Measurements from ENCODE around the gene PCNX2. TPM values are rescaled to one million over a fixed set of nuclear protein-coding genes. Genes with fewer than 3 reads are reported as not detected.

Gene PCNX2
- total RNA-seq, 3 donors from 2014 or later (not counting 1 experiment from before 2014, with no cell fraction given) = 12.9 to 25.8 (median 16.0) TPM

DNA sequence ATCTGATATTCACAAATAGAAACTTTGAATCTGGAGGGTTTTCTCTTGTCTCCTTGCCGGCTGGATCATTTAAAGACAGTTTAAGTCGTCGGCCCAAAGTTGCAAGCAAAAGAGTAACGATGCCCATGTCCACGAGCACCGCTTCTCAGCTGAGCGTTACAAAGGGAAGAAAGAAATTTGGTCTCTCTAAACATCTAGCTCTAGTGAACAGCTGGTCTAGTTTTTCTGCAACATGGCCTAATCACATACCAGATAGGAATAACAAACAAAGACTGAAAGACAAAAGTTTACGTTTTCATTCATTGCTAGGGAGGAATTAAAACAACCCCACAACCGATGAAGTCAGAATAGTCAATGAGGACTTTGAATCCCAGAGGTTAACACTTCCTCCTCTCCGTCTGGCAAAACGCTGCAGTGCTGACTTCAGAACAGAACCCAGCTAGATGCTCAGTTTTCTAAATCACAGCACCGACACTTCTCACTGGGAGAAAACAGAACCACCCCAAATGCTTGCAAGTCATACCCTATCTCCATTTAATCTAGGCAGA, 275.7 kb downstream of the PCNX2 start:
- no peak overlapping the region for H3K27ac ChIP-seq (ENCODE audit: low read length)
- H3K36me3 Mint-ChIP-seq = no peaks in the 10 kb centered on the region
- WGBS (ENCODE audit: insufficient coverage) = 95% methylated on average over 12 of the region's 12 CpGs

DNA sequence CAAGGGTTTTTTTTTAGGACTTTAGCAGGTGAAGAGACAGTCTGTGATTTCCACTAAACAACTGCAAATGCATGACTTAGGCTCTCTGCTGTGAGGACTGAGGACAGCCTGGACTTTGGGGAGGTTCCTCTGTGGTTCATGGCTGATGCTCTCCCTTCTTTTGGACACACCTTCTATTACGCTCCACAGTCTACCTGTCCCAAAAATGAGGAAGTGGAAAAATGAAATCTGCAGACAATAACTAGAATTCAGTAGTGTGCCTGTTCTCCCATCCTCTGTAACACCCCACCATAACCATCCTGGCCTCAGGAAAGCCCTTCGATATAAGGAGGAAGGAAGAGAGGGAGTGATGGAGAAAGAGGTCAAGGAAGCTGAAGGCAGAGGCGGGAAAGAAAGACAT, 276.4 kb downstream of the PCNX2 start:
- Histone ChIP-seq H3K27ac (ENCODE audit: low read length) (no peak overlapping the region), H3K9me3 (ENCODE audit: control insufficient read depth, insufficient read depth, low read length) (no peaks in the 10 kb centered on the region), H3K4me3 (ENCODE audit: low read length) (no peak overlapping the region), H3K36me3 (ENCODE audit: control insufficient read depth, insufficient read depth, low read length) (no peaks in the 10 kb centered on the region), H3K4me1 (ENCODE audit: control insufficient read depth, insufficient read depth, low read length) (no peaks in the 10 kb centered on the region), H3K27me3 (ENCODE audit: control insufficient read depth, insufficient read depth, low read length) (no peaks in the 10 kb centered on the region)
- DNase-seq (no peak), ATAC-seq (no peak)
- Mint-ChIP-seq H3K36me3 (no peaks in the 10 kb centered on the region), H3K4me1 (no peaks in the 10 kb centered on the region), H3K27me3 (ENCODE audit: low read depth in 2 of 2) (peaks cover 0 to 2% of the 10 kb centered on the region in 2 donors), H3K9me3 (no peaks in the 10 kb centered on the region), H3K4me3 (no peak overlapping the region), H3K27ac (no peak overlapping the region)
- TF ChIP-seq, protein P1, sequence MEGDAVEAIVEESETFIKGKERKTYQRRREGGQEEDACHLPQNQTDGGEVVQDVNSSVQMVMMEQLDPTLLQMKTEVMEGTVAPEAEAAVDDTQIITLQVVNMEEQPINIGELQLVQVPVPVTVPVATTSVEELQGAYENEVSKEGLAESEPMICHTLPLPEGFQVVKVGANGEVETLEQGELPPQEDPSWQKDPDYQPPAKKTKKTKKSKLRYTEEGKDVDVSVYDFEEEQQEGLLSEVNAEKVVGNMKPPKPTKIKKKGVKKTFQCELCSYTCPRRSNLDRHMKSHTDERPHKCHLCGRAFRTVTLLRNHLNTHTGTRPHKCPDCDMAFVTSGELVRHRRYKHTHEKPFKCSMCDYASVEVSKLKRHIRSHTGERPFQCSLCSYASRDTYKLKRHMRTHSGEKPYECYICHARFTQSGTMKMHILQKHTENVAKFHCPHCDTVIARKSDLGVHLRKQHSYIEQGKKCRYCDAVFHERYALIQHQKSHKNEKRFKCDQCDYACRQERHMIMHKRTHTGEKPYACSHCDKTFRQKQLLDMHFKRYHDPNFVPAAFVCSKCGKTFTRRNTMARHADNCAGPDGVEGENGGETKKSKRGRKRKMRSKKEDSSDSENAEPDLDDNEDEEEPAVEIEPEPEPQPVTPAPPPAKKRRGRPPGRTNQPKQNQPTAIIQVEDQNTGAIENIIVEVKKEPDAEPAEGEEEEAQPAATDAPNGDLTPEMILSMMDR (IDR thresholded peaks at IDR 0.05) = no peak
- intact Hi-C loops (cut with micrococcal nuclease) = no loop called here
- 89% methylated on average over 2 of the region's 3 CpGs for WGBS (ENCODE audit: insufficient coverage)

More for the DNA sequence above, 275.7 kb downstream of the PCNX2 start:
- Histone ChIP-seq H3K4me3 (ENCODE audit: low read length) (no peak overlapping the region), H3K4me1 (ENCODE audit: control insufficient read depth, insufficient read depth, low read length) (no peaks in the 10 kb centered on the region), H3K27me3 (ENCODE audit: control insufficient read depth, insufficient read depth, low read length) (no peaks in the 10 kb centered on the region), H3K9me3 (ENCODE audit: control insufficient read depth, insufficient read depth, low read length) (no peaks in the 10 kb centered on the region), H3K36me3 (ENCODE audit: control insufficient read depth, insufficient read depth, low read length) (no peaks in the 10 kb centered on the region)
- DNase-seq (no peak), ATAC-seq (no peak)
- H3K4me3 Mint-ChIP-seq = no peak overlapping the region
- intact Hi-C loops (cut with micrococcal nuclease) = no loop called here
- H3K4me1 Mint-ChIP-seq = no peaks in the 10 kb centered on the region
- H3K9me3 Mint-ChIP-seq = no peaks in the 10 kb centered on the region
- H3K27me3 Mint-ChIP-seq (ENCODE audit: low read depth in 2 of 2) = peaks cover 0 to 2% of the 10 kb centered on the region in 2 donors
- no peak overlapping the region for H3K27ac Mint-ChIP-seq
- TF ChIP-seq, protein P1 (IDR thresholded peaks at IDR 0.05) = no peak

DNA sequence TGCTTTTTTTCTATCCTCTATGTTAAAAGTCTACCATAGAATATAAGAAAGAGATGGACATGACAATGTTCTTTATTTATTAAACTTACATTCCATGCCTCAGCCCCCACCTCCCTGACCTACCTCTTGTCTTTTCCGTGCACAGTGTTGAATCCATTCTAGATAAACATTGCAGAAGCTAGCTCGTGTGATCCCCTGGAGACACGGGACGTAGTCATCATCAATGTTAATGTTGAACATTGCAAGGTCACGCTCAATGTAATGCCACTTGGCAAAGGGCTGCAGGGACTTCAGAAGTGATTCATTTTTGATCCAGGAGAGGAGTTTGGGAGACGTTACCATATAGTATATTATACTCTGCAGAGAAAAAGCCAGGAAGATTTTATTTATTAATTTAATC, 278.7 kb downstream of the PCNX2 start:
- no peak overlapping the region for H3K27ac ChIP-seq (ENCODE audit: low read length)
- no peak overlapping the region for H3K27ac Mint-ChIP-seq

More for the DNA sequence above, 278.7 kb downstream of the PCNX2 start:
- WGBS (ENCODE audit: insufficient coverage) = 95% methylated on average over 5 of the region's 6 CpGs
- Histone ChIP-seq H3K4me3 (ENCODE audit: low read length) (no peak overlapping the region), H3K4me1 (ENCODE audit: control insufficient read depth, insufficient read depth, low read length) (no peaks in the 10 kb centered on the region), H3K36me3 (ENCODE audit: control insufficient read depth, insufficient read depth, low read length) (no peaks in the 10 kb centered on the region), H3K9me3 (ENCODE audit: control insufficient read depth, insufficient read depth, low read length) (no peaks in the 10 kb centered on the region), H3K27me3 (ENCODE audit: control insufficient read depth, insufficient read depth, low read length) (no peaks in the 10 kb centered on the region)
- DNase-seq (no peak), ATAC-seq (no peak)
- no peak overlapping the region for H3K4me3 Mint-ChIP-seq
- H3K9me3 Mint-ChIP-seq = no peaks in the 10 kb centered on the region
- no peaks in the 10 kb centered on the region for H3K4me1 Mint-ChIP-seq
- TF ChIP-seq, protein P1 (IDR thresholded peaks at IDR 0.05) = no peak
- no peaks in the 10 kb centered on the region for H3K36me3 Mint-ChIP-seq
- H3K27me3 Mint-ChIP-seq (ENCODE audit: low read depth in 2 of 2) = no peaks in the 10 kb centered on the region
- intact Hi-C loops (cut with micrococcal nuclease) = no loop called here

Measured in natural killer cell (primary cell).